ENCODE measurements around the gene MTA1.

Gene MTA1

GRCh38 chr14:105478398-105479251 lies 59.0 kb downstream of the MTA1 start:
- no peak for DNase-seq

GRCh38 chr14:105479431-105480158 lies 60.0 kb downstream of the MTA1 start:
- no peak for DNase-seq

DNA sequence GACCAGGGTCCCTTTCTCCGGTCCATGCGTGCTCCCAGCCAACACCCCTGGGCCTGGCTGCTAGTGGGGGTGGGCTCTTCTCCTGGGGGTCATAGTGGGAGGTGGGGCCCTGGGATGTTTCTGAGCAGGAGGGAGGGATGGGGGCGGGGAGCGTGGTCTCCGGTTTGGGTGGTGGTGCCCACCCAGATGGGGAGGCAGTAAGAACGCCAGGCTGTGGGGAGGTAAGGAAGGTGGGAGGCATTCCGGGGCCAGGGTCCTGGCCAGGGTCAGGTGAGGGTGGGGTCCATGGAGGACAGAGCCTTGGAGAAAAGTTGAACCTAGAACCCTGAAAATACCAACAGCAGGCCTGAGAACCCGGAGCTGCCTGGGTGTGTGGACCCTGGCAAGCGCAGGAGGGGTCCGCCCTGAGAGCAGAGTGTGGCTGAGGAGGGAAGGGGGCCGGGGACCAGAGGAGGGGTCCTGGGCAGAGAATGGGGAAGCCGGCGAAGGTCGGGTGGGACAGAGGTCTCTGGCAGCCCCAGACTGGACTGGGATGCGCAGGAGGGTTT lies 60.6 kb downstream of the MTA1 start:
- DNase-seq: no peak

- peak; percentile 94 to 97 for DNase-seq
These were observed 61.5 kb downstream of the MTA1 start for GRCh38 chr14:105480807-105481801.

- DNase-seq: peak; percentile 92 to 93
These were observed 62.3 kb downstream of the MTA1 start for GRCh38 chr14:105481886-105482457.

DNA sequence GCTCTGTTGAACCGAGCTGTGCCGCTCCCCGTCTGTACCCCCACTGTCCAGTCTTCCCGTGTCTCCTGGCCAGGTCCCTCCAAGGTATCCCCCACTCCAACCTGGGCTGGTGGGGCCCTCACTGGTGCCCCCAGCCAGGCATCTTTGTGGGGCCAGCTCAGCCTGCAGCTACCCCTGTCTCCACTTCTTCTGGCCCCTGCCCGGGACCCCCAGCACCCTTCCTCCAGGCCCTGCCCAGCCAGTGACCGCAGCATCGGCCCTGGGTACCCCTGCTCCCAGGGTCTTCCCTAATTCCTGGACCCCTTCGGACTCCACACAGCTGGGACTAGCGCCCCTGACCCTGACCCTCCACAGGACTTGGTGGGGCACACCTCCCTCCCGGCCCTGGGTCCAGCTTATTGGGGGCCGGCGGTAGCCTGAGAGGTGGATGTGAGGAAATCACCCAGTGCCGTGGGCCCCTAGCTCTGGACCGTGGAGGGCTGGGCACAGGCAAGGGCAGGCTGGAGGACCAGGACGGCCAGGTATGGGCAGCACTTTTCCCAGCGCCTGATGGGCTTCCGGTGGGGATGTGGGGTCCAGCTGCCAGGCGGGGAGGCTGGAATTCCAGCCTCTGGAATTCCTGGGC lies 63.0 kb downstream of the MTA1 start:
- DNase-seq: no peak

DNA sequence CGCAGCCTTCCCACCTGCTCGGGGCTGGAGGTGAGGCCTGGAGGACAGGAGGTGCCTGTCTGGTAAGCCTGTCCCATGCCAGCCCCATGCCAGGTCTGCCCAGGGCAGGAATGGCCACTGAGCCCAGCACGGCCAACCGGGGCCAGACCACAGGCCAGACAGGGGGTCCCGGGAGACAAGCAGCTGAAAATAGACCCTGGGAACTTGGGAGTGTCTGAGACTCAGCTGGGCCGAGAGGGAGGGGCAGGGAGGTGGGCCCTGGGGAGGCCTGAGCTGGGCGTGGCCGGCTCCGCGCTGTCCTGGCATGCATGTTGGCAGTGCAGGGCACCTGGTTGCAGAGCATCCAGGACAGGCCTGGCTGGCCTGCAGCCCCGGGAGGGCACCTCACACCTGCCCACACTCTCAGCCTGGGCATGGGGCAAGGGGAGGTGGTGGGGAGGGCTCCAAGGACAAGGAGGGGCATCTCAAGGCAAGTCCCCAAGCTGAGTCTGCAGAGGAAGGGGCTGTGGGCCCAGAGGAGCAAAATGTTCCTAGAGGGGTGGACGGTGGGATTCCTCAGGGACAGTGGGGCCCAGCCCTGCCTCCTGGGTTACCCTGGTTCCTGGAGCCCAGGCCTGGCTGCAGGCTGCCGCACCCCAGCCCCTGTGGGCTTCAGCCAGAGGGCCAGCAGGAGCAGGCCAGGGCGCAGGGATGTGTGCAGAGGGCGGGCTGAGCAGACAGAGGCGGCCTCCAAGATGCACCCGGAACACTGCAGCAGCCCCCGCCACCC lies 63.9 kb downstream of the MTA1 start:
- DNase-seq: no peak

- no peak for DNase-seq
These were observed 64.7 kb downstream of the MTA1 start for GRCh38 chr14:105484069-105484996.

- no peak for DNase-seq
These were observed 65.4 kb downstream of the MTA1 start for GRCh38 chr14:105484997-105485393.

DNA sequence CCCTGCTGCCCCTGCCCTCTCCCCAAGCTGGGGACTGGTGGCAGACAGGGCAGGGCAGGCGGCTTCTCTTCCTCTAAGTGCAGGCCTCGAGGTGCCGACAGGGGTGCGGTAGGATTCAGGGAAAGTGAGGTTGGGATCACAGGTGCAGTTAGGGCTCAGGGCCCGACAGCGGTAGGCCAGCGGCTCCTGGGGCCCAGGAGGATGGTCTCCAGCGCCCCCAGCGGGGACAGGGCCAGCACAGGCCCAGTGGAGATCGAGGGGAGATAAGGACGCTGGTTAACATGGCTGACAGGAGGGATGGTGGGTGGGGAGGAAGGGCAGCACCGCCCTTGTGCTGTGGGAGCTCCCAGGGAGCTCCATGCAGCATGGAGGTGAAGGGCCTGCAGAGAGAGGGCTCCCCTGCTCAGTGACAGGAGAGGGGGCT lies 66.1 kb downstream of the MTA1 start:
- no peak for DNase-seq

- no peak for DNase-seq
These were observed 66.7 kb downstream of the MTA1 start, which contains the start of gene CRIP1 for GRCh38 chr14:105486163-105486973. CRIP1 (plus strand) TSS chr14:105486886; CDS start chr14:105487260, 374 bp downstream.

DNA sequence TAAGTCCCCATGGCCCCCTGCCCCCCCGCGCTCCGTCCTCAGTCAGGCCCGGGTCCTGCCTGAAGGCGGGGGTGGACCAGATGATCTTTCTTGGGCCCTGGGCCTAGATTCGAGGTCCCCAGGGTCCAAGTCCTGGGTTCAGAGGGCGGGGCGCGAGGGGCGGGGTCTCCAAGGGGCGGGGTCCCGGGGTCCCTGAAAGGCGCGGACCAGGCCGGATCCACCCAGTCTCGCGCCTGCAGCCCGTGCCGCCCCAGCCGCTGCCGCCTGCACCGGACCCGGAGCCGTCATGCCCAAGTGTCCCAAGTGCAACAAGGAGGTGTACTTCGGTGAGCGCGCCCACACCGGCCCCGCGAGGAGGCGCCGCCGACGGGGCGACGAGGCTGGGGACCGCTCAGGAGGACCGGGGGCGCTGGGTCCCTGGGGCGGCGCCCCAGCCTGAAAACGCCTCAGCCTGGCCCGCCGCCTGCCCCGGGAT lies 67.4 kb downstream of the MTA1 start:
- no peak for DNase-seq

DNA sequence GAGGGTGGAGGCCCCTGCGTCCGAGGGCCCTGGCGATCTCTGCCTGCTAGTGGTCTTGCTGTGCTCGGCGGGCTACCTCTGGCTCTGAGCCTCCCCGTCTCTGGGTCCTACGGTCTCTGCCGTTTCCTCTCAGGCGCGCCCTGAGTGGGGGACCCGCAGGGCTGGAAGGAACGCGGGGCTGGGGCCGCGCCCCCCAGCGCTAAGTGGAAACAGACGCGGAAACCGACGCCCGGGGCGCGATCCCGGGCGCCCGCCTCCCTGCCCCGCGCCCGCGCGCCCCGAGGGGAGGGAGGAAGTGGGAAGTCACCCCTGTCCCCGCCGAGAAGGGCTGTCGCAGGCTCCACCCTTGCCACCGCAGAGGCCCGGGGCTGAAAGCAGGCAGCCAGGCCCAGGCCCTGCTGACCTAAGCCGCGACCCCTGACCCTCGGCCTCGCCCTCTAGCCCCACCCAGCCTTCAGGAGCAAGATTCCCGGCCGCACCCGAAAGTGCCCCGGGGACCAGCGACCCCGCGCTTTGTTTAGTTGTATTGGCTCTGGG lies 67.9 kb downstream of the MTA1 start:
- no peak for DNase-seq

DNA sequence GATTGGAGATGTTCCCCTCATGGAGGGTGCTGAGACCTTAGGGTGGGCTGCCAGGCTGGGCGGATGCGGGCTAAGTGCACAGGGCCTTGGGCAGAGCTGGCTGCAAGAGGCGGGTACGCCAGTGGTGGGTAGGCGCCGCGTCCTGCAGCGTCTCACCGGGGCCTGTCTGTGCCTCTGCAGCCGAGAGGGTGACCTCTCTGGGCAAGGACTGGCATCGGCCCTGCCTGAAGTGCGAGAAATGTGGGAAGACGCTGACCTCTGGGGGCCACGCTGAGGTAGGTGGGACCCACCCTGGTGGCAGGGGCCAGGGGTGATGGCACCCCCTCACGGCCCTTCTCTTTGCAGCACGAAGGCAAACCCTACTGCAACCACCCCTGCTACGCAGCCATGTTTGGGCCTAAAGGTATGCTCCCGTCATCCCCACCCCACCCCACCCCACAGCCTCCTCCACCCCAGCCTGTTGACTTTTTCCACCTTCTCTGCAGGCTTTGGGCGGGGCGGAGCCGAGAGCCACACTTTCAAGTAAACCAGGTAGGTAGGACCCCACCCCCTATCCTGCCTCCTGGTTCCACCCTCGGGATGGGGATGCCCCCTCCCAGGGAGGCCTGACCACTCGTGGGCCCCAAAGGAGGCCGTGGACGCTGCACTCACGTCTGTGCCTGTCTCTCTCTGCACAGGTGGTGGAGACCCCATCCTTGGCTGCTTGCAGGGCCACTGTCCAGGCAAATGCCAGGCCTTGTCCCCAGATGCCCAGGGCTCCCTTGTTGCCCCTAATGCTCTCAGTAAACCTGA lies 68.6 kb downstream of the MTA1 start:
- DNase-seq: no peak

- no peak for DNase-seq
These were observed 69.3 kb downstream of the MTA1 start for GRCh38 chr14:105488781-105489541.

GRCh38 chr14:105489542-105490266 lies 70.1 kb downstream of the MTA1 start:
- DNase-seq: peak; percentile 82 to 91
